Measurements from ENCODE around the gene HAGH.
"Not testable (repeated sequence)": the region's sequence is repeated elsewhere in the genome, so short reads cannot be mapped to it uniquely, and the experiment has no call there.

HAGH gene

DNA sequence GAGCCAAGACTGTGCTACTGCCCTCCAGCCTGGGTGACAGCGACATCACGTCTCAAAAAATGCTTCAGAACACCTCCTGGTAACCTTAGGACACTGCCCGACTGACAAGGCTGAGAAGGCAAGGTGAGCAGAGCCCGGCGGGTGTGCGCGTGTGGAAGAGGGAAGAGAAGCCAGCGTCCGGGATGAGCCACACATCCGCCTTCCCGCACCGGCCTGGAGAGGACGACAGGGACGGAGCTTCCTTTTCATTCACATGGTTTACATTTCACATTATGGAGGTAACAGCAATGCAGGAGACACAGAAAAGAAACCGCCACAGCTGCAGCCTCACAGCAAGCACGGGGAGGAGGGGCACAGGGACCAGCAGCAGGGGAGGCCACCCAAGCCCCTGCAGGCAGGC lies 16.5 kb downstream of the HAGH start:
- no peak overlapping the region for H3K4me3 ChIP-seq
- no peak for DNase-seq (ENCODE audit: low spot score)
- TF ChIP-seq CTCF (IDR thresholded peaks at IDR 0.05): no peak
- no peak overlapping the region for H3K27ac ChIP-seq

DNA sequence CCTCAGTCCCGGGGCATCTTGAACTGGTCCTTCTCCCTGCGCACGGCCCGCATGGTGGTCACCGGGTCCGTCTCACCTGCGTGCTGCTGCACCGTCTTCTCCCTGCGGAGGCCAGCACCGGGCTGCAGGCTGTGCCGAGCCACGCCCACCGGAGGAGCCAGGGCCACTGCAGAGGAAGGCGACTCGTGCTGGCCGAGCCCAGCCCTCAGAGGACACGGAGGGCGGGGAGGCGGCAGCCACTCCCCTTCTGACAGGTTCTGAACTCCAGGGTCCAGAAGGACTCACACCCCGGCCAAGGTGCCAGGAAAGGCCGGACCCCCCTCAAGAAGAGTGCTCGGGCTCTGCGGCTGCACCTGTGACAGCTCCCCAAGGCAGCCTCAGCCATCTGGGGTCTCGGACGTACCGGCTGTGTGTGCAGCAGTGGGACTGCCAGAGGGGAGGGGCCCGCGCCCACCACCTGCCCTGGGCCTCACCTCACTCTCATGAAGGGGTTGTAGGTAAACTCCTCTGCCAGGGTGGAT lies 17.3 kb downstream of the HAGH start:
- TF ChIP-seq CTCF (IDR thresholded peaks at IDR 0.05): no peak
- DNase-seq (ENCODE audit: low spot score): peak; percentile 71
- H3K4me3 ChIP-seq: no peak overlapping the region
- no peak overlapping the region for H3K27ac ChIP-seq

GRCh38 chr16:1808691-1809090 lies 17.9 kb downstream of the HAGH start:
- no peak overlapping the region for H3K4me3 ChIP-seq
- TF ChIP-seq CTCF (IDR thresholded peaks at IDR 0.05): no peak
- no peak for DNase-seq (ENCODE audit: low spot score)
- H3K27ac ChIP-seq: no peak overlapping the region

DNA sequence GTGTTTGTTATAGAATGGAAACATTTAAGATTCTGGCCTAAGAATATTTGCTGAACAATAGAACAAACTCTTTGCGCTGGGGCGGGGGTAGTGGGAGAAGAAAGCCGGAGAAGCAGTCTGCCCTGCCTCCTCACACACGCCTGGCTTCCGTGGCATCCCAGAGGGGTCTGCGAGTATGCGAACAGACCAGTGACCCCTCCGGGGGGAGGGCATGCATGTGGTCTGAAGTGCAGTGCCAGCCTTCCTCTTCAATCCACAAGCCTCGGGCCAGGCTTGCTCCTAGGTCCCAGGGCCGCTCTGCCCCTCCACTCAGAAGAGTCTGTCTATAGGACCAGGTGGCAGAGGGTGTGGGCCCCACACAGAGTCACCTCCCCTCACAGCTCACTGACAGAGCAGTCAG lies 19.0 kb downstream of the HAGH start:
- no peak for TF ChIP-seq CTCF (IDR thresholded peaks at IDR 0.05)
- DNase-seq (ENCODE audit: low spot score): no peak
- H3K4me3 ChIP-seq: no peak overlapping the region
- no peak overlapping the region for H3K27ac ChIP-seq

GRCh38 chr16:1800701-1801100 lies 25.9 kb downstream of the HAGH start:
- no peak for TF ChIP-seq CTCF (IDR thresholded peaks at IDR 0.05)
- no peak overlapping the region for H3K27ac ChIP-seq
- DNase-seq (ENCODE audit: low spot score): no peak
- no peak overlapping the region for H3K4me3 ChIP-seq

GRCh38 chr16:1799263-1799662 lies 27.4 kb downstream of the HAGH start:
- not testable (repeated sequence) for DNase-seq (ENCODE audit: low spot score); H3K27ac ChIP-seq; H3K4me3 ChIP-seq

- no peak overlapping the region for H3K4me3 ChIP-seq
- no peak for TF ChIP-seq CTCF (IDR thresholded peaks at IDR 0.05)
- H3K27ac ChIP-seq: no peak overlapping the region
- no peak for DNase-seq (ENCODE audit: low spot score)
These were observed 31.5 kb downstream of the HAGH start for GRCh38 chr16:1794908-1795666.
